Activated T-cell treated with anti-CD3 and anti-CD28 coated beads, Interleukin-2, amount 50 U/mL, for 24 hours (primary cell): ENCODE results near the gene XYLT1.
A peak's percentile ranks its signal among the peaks of the same experiment; 100 is the strongest.
"Not testable (repeated sequence)": the region's sequence is repeated elsewhere in the genome, so short reads cannot be mapped to it uniquely, and the experiment has no call there.

Experiments used
- DNase-seq: peaks from one replicate; pipeline ENCODE4 v3.0.0-alpha.2; 2020
- H3K27ac Mint-ChIP-seq: 2 replicates; pipeline ENCODE4 v1.8.0; 2020; ENCODE audit warnings: mild to moderate bottlenecking, mixed read lengths
- H3K27me3 Mint-ChIP-seq: 2 replicates; pipeline ENCODE4 v1.8.0; 2020; ENCODE audit warnings: mixed read lengths
- H3K36me3 Mint-ChIP-seq: 2 replicates; pipeline ENCODE4 v1.8.0; 2020; ENCODE audit warnings: low read depth, mixed read lengths
- H3K4me1 Mint-ChIP-seq: 2 replicates; pipeline ENCODE4 v1.8.0; 2020; ENCODE audit warnings: low read depth, mixed read lengths
- H3K4me3 Mint-ChIP-seq: 2 replicates; pipeline ENCODE4 v1.8.0; 2020; ENCODE audit warnings: mild to moderate bottlenecking, moderate library complexity, mixed read lengths
- H3K9me3 Mint-ChIP-seq: 2 replicates; pipeline ENCODE4 v1.8.0; 2020; ENCODE audit warnings: mixed read lengths

Gene XYLT1

DNA sequence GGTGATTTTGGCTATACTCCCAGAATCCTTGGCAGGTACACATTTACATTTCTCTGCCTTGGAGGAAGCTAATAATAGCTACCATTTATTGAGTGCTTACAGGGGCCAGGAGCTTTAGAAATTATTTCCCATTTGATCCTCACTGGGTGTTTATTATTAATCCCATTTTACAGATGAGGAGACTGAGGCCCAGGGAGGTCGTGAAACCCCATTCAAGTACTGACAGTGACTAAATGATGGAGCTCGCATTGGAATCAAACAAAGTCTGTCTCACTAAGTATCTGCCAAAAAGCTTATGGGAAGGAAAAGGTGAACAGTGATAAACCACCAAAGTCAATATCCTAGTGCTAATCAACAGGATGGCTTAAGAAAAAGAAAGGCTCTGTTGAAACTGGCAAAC is 33.3 kb upstream of the XYLT1 start:
- no peak for DNase-seq
- Mint-ChIP-seq H3K27me3 (peaks cover 4% of the 10 kb centered on the region), H3K4me3 (no peak overlapping the region), H3K27ac (no peak overlapping the region), H3K4me1 (no peaks in the 10 kb centered on the region), H3K36me3 (no peaks in the 10 kb centered on the region), H3K9me3 (peaks cover 5% of the 10 kb centered on the region)

- Mint-ChIP-seq H3K36me3 (no peaks in the 10 kb centered on the region), H3K4me3 (no peak overlapping the region), H3K27me3 (peaks cover under 1% of the 10 kb centered on the region), H3K4me1 (no peaks in the 10 kb centered on the region), H3K27ac (no peak overlapping the region), H3K9me3 (peaks cover 1% of the 10 kb centered on the region)
- no peak for DNase-seq
These were observed 32.6 kb upstream of the XYLT1 start for GRCh38 chr16:17503331-17503730.

GRCh38 chr16:17501321-17501720 is 30.6 kb upstream of the XYLT1 start:
- no peak overlapping the region for H3K4me3 Mint-ChIP-seq
- H3K27ac Mint-ChIP-seq: no peak overlapping the region
- no peaks in the 10 kb centered on the region for H3K36me3 Mint-ChIP-seq
- H3K4me1 Mint-ChIP-seq: no peaks in the 10 kb centered on the region
- H3K9me3 Mint-ChIP-seq: no peaks in the 10 kb centered on the region
- no peak for DNase-seq
- no peaks in the 10 kb centered on the region for H3K27me3 Mint-ChIP-seq

DNA sequence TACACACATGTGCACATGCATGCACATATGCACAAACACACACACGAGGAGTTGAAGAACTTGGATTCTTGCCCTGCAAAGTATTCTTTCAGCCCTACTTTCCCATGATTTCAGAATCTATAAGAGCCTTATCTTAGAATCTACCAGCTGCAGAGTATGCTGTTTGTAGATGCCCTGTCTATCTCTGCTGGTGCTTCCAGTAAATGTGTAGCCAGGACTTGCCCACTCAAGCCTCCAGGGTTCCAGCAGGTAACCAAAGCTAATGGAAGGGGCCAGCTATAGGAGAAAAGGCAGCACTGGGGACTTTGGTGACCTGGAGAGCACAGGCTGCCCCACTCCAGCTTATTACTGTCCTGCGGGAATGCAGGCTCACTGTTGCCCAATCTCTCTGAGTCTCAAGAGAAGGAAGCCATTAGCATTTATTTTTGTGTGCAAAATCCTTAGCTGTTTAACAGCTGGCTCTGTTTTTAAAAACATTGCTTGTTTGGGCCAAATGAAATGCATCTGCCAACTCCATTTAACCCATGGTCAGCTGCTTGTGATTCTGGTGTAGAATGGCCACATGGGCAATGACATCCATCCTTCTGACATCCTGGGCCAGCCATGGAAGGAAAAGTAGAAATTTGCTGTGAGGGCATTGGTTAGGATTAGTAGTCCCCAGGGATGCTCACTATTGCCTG is 28.6 kb upstream of the XYLT1 start:
- Mint-ChIP-seq H3K27me3 (no peaks in the 10 kb centered on the region), H3K36me3 (no peaks in the 10 kb centered on the region)
- DNase-seq: no peak

DNA sequence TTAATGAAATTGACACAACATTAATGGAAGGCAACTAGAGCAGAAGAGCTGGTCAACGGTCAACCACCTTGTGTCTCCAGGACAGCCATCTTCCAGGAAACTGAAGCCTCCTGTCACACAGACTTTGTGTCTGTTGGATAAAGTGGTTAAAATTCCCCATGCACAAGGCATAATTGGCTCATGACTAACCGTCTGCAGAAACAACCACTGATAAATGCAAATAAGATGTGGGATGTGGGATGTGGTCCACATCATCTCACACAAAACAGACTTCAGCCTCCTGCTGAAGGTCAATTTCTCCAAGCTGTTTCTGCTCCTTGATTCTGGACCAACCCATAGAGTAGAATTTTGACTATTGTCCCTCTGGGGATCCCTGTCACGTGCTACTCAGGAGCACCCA is 26.9 kb upstream of the XYLT1 start:
- H3K4me3 Mint-ChIP-seq: no peak overlapping the region
- H3K27me3 Mint-ChIP-seq: no peaks in the 10 kb centered on the region
- no peaks in the 10 kb centered on the region for H3K36me3 Mint-ChIP-seq
- no peaks in the 10 kb centered on the region for H3K9me3 Mint-ChIP-seq
- no peaks in the 10 kb centered on the region for H3K4me1 Mint-ChIP-seq
- no peak for DNase-seq
- H3K27ac Mint-ChIP-seq: no peak overlapping the region

More for the DNA sequence above, 28.6 kb upstream of the XYLT1 start:
- H3K4me3 Mint-ChIP-seq: no peak overlapping the region
- no peak overlapping the region for H3K27ac Mint-ChIP-seq
- H3K4me1 Mint-ChIP-seq: no peaks in the 10 kb centered on the region
- no peaks in the 10 kb centered on the region for H3K9me3 Mint-ChIP-seq

DNA sequence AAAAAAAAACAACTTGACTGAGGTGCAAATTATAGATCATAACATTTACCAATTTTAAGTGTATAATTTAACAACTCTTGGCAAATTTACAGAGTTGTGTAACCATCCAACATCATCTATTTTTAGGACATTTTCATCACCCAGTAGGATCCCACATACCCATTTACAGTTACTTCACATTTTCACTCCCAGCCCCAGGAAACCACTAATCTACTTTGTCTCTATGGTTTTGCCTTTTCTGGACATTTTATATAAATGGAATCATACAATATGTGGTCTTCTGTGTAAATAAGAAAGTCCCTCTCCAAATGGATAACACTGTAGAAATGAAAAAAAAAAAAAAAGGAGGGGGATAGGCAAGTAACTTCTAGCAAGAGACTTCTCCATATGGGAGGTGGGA is 26.1 kb upstream of the XYLT1 start:
- Mint-ChIP-seq H3K9me3 (no peaks in the 10 kb centered on the region), H3K4me1 (no peaks in the 10 kb centered on the region), H3K27ac (no peak overlapping the region), H3K4me3 (no peak overlapping the region), H3K27me3 (no peaks in the 10 kb centered on the region), H3K36me3 (no peaks in the 10 kb centered on the region)
- DNase-seq: no peak

DNA sequence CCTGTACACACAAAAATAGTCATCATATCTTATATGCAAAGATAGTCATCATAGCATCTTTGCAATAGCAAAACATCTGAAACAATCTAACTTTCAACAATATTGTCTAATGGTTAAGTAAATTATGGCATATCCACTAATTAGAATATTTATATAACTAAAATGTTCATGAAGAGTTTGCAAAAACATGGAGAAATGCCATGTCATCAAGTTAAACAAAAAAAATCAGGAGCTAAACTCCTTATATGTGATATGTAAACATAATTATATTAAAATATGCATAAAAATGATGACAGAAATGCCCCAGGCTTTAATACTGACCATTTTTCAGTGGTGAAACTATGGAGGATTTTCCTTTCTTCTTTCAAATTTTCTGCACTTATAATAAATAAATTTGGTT is 22.3 kb upstream of the XYLT1 start:
- H3K36me3 Mint-ChIP-seq: no peaks in the 10 kb centered on the region
- no peak overlapping the region for H3K27ac Mint-ChIP-seq
- no peaks in the 10 kb centered on the region for H3K27me3 Mint-ChIP-seq
- H3K4me1 Mint-ChIP-seq: no peaks in the 10 kb centered on the region
- peaks cover 4% of the 10 kb centered on the region for H3K9me3 Mint-ChIP-seq
- DNase-seq: no peak
- H3K4me3 Mint-ChIP-seq: no peak overlapping the region

DNA sequence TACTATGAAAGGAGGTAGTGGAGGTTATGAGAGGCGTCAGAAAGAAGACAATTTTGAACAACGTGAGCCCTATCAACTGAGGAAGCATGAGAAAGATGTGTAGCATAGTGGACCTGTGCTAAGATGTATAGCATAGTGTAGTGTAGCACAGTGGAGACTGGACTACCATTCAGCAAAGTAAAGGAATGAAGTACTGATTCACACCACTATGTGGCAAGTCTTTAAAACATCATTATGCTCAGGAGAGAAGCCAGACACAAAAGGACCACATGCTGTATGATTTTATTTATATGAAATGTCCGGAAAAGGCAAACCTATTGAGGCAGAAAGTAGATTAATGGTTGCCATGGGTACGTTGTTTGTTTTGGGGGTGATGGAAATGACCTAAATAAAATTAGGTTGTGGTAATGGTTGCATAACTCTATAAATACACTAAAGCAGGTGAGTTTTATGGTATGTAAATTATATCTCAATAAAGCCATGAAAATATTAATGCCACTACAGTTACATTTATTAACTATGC is 20.4 kb upstream of the XYLT1 start:
- no peak for DNase-seq
- Mint-ChIP-seq H3K4me3 (no peak overlapping the region), H3K27ac (no peak overlapping the region), H3K4me1 (no peaks in the 10 kb centered on the region), H3K27me3 (no peaks in the 10 kb centered on the region), H3K9me3 (peaks cover 4% of the 10 kb centered on the region), H3K36me3 (no peaks in the 10 kb centered on the region)

- Mint-ChIP-seq H3K27ac (no peak overlapping the region), H3K36me3 (no peaks in the 10 kb centered on the region), H3K9me3 (peaks cover 4% of the 10 kb centered on the region), H3K4me1 (no peaks in the 10 kb centered on the region), H3K27me3 (no peaks in the 10 kb centered on the region), H3K4me3 (no peak overlapping the region)
- DNase-seq: no peak
These were observed 17.7 kb upstream of the XYLT1 start for GRCh38 chr16:17488506-17488905.

DNA sequence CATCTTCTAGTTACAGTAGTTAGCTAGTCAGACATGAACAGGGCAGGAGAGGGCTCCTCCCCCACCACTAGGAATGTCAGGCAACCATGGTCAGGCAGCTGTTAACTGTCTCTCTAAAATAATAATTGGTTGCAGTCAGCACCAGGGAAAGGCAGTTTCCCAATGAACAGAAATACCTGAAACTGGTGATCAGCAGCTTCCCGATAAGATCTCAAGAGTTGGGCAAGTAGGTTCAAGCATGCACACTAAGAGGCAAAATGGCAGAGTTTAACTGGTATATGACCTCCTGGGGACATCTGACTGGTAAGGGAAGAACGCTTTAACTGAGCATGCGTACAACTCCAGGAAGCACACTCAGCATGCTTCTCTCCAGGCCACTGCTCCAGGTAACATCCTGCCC is 12.6 kb upstream of the XYLT1 start:
- Mint-ChIP-seq H3K4me1 (no peaks in the 10 kb centered on the region), H3K9me3 (no peaks in the 10 kb centered on the region), H3K4me3 (no peak overlapping the region), H3K27me3 (peaks cover 7% of the 10 kb centered on the region), H3K36me3 (no peaks in the 10 kb centered on the region), H3K27ac (no peak overlapping the region)
- DNase-seq: no peak

GRCh38 chr16:17482341-17482740 is 11.6 kb upstream of the XYLT1 start:
- not testable (repeated sequence) for H3K9me3 Mint-ChIP-seq, H3K4me1 Mint-ChIP-seq, H3K27me3 Mint-ChIP-seq, H3K27ac Mint-ChIP-seq, H3K36me3 Mint-ChIP-seq, H3K4me3 Mint-ChIP-seq, DNase-seq

DNA sequence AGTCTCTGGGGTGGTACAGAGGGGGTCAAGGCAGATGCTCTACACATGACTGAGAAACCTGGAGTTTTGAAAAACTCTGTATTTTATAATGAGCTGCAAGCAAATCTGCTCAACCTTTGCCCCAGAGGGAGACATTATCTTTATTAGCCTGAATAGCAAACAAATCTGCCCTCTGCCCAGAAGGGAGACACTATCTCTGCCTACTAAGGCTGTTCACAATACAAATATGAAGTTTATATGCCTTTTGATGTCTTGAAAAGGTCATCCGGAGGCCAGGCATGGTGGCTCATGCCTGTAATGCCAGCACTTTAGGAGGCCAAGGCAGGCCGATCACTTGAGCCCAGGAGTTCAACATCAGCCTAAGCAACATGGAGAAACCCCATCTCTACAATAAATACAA is 11.0 kb upstream of the XYLT1 start:
- Mint-ChIP-seq H3K4me3 (no peak overlapping the region), H3K9me3 (no peaks in the 10 kb centered on the region), H3K4me1 (peaks cover 2% of the 10 kb centered on the region), H3K27me3 (peaks cover 7% of the 10 kb centered on the region), H3K27ac (no peak overlapping the region), H3K36me3 (no peaks in the 10 kb centered on the region)
- no peak for DNase-seq

DNA sequence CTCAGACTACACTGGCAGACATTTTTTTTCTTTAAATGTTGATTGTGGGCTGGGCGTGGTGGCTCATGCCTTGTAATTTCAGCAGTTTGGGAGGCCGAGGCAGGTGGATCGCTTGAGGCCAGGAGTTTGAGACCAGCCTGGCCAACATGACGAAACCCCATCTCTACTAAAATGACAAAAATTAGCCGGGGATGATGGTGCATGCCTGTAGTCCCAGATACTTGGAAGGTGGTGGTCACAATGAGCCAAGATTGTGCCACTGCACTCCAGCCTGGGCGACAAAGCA is 6.4 kb upstream of the XYLT1 start:
- not testable (repeated sequence) for DNase-seq, H3K9me3 Mint-ChIP-seq, H3K36me3 Mint-ChIP-seq, H3K4me3 Mint-ChIP-seq, H3K27ac Mint-ChIP-seq, H3K27me3 Mint-ChIP-seq
- H3K4me1 Mint-ChIP-seq: peaks cover 31% of the 10 kb centered on the region

DNA sequence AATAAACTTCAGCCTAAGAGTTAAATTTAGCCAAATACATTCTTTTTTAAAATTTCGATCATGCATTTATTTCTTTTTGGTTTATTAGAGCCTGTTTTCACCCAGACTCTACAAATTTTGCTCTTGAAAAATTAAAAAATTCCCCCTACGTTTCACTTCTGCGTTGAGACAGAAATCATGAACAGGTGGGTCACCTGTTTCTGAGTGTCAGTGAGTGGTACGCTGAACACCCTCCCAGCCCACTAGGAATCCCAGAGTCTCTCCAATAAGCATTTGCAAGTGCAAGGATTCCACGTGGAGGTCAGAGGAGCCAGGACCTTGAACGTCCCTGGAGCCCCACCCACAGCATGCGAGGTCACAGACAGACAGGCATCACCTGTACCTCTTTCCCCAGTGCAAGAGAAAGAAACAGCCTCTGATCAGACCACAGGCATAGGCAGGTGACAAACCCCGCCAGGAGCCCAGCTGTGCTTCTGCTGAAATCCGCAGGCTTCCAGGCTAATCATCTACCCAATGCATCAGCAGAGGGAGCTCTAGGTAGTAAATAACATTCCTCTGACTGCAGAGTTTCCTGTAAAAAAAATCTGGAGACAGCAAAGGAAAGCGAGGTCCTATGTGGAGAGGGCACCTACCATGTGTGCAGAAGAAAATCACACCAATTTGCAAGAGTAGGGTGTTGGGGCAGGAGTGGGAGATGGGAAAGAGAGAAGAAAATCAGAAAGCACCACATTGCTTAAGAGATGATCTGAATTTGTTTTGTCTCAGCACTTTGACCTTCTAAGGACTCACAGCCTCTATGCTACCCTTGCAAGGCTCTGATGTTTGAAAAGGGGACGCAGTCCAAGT is 5.9 kb upstream of the XYLT1 start:
- DNase-seq: peak; percentile 47
- Mint-ChIP-seq H3K27me3 (peaks cover 7% of the 10 kb centered on the region), H3K4me3 (no peak overlapping the region), H3K4me1 (peaks cover 33% of the 10 kb centered on the region), H3K9me3 (no peaks in the 10 kb centered on the region), H3K36me3 (no peaks in the 10 kb centered on the region), H3K27ac (no peak overlapping the region)

DNA sequence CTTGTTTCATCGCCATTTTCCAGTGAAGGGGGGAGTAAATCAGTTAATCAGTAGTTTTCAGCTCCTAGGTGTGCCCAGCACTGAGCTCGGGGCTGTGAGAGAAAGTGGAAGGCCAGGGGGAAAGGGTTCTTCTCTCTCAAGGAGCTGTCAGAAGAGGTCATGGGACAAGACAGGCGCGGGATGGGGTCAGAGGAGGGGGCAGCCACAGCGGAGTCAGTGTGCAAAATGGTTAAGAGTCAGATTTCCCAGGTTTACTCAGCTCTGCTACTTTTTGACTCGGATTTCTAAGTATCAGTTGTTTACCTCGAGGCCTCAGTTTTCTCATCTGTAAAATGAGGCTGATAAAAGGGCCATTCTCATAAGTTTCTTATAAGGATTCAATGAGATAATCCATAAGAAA is 4.3 kb upstream of the XYLT1 start:
- peaks cover 39% of the 10 kb centered on the region for H3K4me1 Mint-ChIP-seq
- H3K4me3 Mint-ChIP-seq: no peak overlapping the region
- H3K27ac Mint-ChIP-seq: no peak overlapping the region
- H3K36me3 Mint-ChIP-seq: no peaks in the 10 kb centered on the region
- DNase-seq: no peak
- no peaks in the 10 kb centered on the region for H3K27me3 Mint-ChIP-seq
- no peaks in the 10 kb centered on the region for H3K9me3 Mint-ChIP-seq
